ENCODE data around the gene PLEKHA7. TPM values are rescaled to one million over a fixed set of nuclear protein-coding genes. Genes with fewer than 3 reads are reported as not detected.

PLEKHA7 gene
- total RNA-seq, 4 donors from 2014 or later: 24.1 to 49.3 (median 28.8) TPM

GRCh38 chr11:16792426-16792825, 221.8 kb downstream of the PLEKHA7 start:
- ATAC-seq (ENCODE audit: low FRiP score) (no peak), DNase-seq (ENCODE audit: low spot score) (no peak)
- TF ChIP-seq CTCF (IDR thresholded peaks at IDR 0.05): no peak

GRCh38 chr11:16791191-16791961, 222.8 kb downstream of the PLEKHA7 start:
- ATAC-seq (ENCODE audit: low FRiP score) (peak; percentile 94), DNase-seq (ENCODE audit: low spot score) (no peak)
- TF ChIP-seq CTCF (IDR thresholded peaks at IDR 0.05): no peak

- no peak for TF ChIP-seq CTCF (IDR thresholded peaks at IDR 0.05)
- no peak for DNase-seq (ENCODE audit: low spot score)
- ATAC-seq (ENCODE audit: low FRiP score): no peak
Measured at GRCh38 chr11:16790486-16791190, 223.6 kb downstream of the PLEKHA7 start.

- DNase-seq (ENCODE audit: low spot score): no peak
- ATAC-seq (ENCODE audit: low FRiP score): no peak
- TF ChIP-seq CTCF (IDR thresholded peaks at IDR 0.05): no peak
Measured at GRCh38 chr11:16789560-16790485, 224.4 kb downstream of the PLEKHA7 start.

- DNase-seq (ENCODE audit: low spot score) (no peak), ATAC-seq (ENCODE audit: low FRiP score) (no peak)
- TF ChIP-seq CTCF (IDR thresholded peaks at IDR 0.05): no peak
Measured at GRCh38 chr11:16789063-16789420, 225.2 kb downstream of the PLEKHA7 start.

- TF ChIP-seq CTCF (IDR thresholded peaks at IDR 0.05): peak in 2 of 3 donors; percentile 55 to 69
- DNase-seq (ENCODE audit: low spot score): peak; percentile 67
- no peak for ATAC-seq (ENCODE audit: low FRiP score)
Measured at GRCh38 chr11:16788141-16789062, 225.8 kb downstream of the PLEKHA7 start.

All from omental fat pad (tissue), 4 donors.